ENCODE results near the gene SCNN1A.

The SCNN1A gene

DNA sequence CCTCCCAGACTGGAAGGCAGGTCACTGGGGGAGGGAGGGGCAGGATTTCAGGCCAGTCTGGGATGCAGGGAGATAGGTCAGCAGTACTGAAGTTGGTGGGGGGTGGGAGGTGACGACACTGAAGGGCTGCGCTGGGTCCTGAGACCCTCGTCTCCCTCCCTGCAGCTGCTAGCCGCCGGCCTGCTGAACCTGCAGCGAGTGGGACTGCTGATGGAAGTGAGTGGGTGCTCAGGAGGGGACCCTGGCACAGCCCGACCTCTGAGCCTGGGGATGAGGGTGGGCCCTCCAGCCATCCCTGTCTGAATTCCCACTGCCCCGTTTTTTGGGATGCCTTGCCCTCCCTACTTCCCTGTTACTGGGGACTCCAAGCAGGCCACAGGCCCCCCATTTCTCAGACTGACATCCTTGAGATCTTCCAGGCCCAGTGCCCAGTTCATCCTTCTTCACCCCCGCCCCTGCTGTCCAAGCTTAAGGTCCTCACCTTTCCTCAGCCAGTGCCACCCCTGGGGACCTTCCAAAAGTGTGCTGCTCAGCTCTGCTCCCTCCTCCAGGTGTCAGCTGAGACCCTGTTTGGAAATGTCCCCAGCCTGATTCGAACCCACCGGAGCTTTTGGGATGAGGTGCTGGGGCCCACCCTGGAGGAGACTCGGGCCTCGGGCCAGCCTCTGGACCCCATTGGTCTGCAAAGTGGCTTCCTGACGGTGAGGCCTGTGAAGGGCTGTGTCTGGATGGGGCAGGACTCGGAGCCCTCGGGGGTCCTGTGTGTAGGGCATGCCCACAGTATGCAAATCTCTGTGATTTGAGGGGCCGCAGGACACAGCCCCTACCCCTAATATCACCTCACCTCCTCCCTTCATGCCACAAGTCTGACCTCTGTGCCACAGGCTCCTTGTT, 59.4 kb downstream of the SCNN1A start:
- no peak for ATAC-seq

DNA sequence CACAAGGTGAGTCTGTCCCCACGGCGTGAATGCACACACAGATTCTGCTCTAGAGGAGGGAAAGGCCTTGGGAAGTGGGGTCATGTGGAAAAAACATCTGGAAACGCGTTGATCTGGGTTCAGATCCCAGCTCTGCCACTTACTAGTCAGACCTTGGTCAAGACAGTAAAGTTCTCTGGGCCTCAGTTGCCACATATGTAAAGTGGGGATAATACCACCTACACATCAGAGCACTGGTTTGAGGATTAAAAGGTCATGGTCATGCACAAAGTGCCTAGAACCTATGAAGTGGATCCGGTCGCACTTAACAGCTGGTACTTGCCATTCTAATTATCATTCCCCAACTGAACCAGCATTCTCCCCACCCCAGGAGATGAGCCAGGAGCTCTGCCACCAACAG, 60.2 kb downstream of the SCNN1A start:
- no peak for ATAC-seq

DNA sequence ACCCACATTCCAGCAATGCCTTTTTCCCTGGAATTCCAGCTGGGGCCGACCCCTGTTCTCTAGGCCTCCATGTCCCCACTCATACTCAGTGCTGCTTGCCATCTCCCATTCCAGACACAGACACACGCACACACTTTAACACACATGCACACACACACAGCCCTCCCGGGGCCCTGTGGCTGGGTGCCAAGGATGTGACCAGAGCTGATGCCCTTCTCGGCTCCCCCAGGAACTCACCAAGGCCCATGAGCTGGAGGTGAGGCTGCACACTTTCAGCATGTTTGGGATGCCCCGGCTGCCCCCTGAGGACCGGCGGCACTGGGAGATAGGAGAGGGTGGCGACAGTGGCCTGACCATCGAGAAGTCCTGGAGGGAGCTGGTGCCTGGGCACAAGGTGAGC, 60.6 kb downstream of the SCNN1A start:
- no peak for ATAC-seq

DNA sequence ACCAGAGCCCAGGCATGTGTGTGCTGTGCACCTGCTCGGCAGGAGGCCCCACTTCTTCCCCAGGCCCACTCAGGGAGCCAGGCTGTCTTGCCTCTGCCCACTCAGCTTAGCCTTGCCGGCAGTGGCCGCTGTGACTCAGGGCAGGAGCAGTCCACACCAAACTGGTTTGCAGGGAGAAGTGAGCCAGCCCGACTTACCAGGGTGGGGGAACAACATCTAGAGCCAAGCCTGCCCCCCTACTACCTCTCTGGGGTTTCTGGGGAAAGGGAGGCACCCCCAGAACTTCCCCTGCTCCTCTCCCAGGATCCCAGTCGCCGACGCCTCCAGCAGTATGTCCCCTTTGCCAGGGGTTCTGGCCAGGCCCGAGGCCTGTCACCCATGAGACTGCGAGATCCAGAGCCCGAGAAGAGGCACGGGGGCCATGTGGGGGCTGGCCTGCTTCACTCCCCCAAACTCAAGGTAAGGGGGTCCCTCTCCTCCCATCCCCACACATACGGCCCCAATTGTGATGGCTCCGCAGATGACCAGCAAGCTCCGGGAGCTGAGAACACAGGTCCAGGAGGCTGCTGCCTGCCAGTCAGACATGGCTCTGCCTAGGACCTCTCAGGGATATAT, 61.9 kb downstream of the SCNN1A start:
- no peak for ATAC-seq

DNA sequence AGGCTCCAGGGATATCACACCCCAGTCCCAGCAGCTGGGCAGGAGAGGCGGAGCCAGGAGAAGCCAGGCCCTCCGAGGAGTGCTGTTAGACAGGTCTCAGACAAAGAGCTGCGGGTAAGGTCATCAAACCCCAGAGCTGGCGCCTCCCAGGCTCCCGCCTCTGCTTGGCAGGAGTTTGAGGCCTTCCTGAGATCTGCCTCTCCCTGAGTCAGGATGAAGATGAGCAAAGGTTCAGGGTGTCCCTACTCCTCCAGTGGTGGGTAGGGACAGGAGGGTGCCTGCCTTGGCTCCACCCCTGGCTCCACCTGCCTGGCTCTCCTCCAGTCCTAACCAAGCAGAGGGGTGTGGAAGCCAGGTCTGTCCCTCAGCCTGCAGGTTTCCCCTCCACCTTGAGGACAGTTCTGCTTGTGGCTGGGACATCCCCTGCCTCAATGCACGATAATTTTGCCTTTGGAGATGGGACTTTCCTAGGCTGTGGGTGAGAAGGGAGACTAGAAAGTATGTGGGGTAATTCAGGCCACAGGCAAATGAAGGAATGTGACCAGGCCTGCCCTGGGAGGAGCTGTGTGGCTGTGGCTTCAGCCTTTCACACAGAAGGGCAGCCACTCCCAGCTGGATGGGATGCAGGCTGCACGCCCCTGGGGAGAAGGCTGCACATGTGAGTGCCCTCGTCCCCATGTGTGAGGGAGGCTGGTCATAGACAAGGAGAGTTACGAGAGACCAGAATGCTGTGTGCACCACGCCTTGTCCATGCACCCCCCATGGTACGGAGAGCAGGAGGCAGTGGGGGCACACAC, 62.6 kb downstream of the SCNN1A start:
- ATAC-seq: peak; percentile 36 to 39

DNA sequence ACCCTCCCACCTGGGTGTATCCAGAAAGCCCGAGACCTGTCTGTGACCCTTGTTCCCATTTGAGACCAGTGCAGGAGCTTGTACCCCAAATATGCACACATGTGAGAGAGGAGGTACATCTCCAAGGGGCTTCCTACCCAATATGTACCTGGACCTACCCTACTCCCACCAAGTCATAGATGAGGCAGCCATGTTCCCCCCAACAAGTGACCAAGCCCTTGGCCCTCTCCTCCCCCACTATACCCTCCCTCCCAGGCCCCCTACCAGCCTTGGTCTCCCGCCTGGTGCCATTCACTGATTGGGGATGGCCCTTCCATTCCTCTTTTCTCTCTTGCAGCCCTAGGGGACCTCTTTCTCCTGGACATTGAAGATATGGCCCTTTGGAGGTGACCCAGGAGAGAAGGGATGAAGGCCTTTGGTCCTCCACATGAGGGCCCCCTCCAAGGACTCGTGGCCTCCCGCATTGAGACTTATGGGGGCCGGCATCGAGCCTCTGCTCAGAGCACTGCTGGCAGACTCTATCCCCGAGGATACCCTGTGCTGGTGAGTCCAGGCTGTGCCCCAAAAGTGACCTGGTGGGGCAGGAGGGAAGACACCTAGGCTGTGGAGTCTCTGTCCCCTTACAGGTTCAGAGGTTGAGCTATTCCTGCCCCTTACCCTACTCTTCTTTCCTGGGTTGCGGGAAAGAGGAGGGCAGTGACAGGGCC, 63.4 kb downstream of the SCNN1A start:
- no peak for ATAC-seq

DNA sequence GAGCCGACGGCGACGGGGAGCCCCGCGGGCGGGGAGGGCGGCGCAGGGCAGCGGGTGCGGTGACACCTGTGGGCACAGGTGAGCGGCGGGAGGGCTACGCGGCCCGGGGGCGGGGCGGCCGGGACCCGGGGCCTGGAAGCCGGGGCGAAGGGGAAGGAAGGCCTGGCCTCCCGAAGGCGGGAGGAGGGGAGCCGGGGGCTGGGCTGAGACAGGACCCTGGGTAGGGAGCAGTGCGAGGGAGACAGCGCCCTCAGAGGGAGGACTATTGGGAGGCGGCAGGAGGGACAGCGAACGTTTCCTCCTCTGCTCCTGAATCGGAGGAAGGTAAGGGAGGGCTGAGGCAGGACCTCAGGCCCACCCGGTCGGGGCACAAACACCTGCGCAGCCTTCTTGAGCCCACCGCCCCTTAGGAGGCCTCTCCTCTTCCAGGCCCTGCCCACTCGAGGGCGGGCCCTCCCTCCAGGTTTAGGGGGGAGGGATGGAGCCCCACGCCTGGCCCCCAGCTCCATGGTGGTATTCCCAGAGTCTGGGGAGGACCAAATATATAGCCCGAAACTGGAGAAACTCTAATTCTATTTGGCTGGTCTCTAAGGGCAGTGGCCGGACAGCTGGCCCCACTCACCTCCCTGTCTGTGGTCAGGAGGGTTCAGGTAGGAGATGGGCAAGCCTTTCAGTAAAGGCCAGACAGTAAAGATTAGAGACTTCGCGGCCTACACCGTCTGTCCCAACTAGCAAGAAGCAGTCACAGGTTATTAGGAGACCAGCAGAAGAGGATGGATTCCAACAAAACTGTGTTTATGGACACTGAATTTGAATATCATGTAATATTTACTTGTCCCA, 64.4 kb downstream of the SCNN1A start:
- ATAC-seq: peak in 1 of 2 donors; percentile 6

DNA sequence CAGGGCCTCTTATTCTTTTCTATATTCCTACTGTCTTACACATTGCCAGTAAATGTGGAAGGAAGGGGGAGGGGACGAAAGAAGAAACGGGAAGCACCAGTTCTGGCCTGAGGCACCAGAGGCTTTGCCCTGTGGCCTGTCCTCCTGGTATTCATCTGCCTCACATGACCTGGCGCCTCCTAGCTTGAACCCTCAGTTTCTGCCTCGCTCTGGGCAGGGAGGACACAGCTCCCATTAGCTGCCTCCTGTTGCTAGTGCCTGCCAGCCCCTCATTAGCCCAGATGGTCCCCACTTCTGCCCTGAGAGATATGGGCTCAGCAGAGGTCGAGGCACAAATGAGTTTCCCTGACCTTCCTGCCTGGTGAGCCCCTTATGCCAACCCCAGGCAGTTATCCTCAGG, 67.8 kb downstream of the SCNN1A start:
- no peak for ATAC-seq

DNA sequence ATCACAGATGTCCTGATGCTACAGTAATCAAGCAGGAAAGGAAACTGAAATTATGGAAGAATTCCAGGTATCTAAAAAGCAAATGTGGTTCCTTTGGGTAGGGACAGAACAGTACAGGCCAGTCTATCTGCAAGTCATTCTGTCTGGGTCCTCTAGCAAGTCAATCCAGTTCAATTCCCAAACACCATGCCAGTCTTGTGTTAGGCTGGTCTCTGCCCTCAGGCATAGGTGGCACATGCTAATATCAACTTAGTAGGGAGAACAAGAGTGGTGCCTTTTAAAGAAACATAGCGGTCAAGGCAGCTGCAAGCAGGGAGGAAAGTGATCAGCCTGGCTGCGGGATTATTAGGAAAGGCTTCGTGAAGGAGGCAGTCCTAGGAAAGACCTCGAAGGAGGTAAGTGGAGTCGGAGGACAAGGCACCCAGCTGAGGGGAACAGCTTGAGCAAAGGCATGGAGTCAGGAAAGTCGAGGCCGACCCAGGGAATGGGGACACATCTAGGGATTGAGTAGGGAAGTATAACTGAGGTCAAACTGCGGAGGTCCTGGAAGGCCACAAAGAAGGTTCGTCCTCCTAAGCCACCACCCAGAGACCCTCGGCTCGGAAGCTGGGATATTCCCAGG, 68.7 kb downstream of the SCNN1A start:
- no peak for ATAC-seq

DNA sequence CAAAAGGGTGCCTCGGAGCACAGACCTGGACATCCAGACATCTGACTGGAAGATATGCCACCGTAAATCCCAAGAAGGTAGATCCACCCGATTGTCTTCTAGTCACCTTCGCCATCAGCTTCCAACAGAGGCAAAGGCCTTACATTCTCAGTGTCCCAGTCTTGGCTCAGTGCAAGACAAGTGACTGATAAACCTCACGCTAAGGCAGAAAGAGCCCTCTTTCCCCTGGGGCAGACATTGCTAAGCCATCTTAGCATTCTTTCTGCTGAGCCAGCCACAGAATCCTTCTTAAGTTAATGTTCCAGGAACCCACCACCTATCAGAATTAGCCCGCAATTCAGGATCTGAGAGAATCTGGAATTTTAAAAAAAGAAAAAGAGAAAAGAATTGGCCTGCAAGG, 69.2 kb downstream of the SCNN1A start:
- ATAC-seq: no peak

DNA sequence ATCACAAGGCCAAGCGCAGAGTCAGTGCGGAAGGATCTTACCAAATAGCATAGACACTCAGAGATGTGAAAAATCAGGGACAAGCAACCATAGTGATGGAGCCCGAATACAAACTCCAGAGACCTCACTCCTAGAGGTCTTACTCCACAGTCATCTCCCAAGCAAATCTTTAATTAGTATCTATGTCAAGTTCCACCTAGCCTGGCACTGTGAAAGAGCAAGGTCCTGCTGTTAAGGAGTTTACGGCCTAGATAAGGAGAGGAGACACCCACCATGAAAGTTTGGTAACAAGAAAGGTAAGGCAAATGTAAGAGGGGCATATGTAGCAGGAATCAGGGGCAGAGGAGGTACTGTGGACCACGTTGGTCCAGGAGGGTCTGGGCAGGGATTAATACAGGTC, 72.3 kb downstream of the SCNN1A start:
- no peak for ATAC-seq

DNA sequence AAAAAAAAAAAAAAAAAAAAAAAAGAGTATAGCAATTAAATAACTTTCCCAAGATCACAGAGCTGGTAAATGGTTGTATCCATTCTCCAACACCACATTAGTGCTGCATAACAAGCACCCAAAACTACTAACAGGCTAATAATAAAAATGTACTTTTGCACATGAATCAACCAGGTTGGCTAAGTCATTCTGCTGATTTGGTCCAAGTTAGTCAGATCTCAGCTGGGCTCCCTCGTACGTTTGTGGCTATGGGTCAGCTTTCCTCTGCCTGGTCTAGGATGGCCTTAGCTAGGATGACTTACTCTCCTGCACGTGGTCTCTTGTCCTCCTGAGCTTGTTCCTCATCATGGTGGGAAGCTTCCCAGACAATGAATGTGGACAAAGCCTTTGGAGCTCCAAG, 72.7 kb downstream of the SCNN1A start:
- no peak for ATAC-seq

DNA sequence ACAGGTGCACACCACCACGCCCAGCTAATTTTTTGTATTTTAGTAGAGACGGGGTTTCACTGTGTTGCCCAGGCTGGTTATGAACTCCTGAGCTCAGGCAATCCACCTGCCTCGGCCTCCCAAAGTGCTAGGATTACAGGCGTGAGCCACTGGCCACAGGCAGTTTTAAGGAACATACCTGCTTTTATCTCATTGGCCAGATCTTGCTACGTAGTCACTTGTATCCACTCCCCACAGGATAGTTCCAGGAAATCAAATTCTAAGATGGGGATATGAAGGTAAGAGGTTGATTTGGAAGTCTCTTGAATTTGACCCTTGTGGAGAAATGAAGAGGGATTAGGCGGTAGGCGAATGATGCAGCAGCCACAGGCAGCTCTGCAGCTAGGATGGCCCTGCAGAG, 73.6 kb downstream of the SCNN1A start:
- ATAC-seq: no peak

DNA sequence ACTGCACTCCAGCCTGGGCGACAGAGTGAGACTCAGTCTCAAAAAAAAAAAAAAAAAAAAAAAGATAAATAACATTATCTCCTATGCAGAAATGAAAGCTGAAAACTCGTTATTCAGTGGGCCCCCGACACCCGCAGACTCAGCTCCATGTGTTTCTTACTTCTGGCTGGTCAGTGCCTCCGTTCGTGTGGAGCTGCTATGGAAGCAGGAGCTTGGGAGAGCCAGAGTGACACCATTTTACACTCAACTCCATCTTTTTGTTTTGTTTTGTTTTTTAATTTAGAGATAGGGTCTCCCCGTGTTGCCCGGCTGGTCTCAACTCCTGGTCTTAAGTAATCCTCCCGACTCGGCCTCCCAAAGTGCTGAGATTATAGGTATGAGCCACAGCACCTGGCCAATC, 78.2 kb downstream of the SCNN1A start:
- ATAC-seq: no peak

Measured in activated CD4-positive, CD25-positive, alpha-beta regulatory T cell treated with anti-CD3 and anti-CD28 coated beads, Interleukin-2, amount 50 U/mL, for 24 hours (primary cell).